ENCODE data around the gene INKA2.

INKA2 gene

GRCh38 chr1:111731956-111732355 lies 7.2 kb downstream of the INKA2 start:
- no peak for DNase-seq

- DNase-seq: no peak
Measured at GRCh38 chr1:111730706-111731105, 8.5 kb downstream of the INKA2 start.

- DNase-seq: no peak
Measured at GRCh38 chr1:111729946-111730681, 9.1 kb downstream of the INKA2 start.

GRCh38 chr1:111729271-111729921 lies 9.8 kb downstream of the INKA2 start:
- DNase-seq: no peak

- no peak for DNase-seq
Measured at GRCh38 chr1:111727056-111727455, 12.1 kb downstream of the INKA2 start.

GRCh38 chr1:111725192-111725591 lies 14.0 kb downstream of the INKA2 start:
- DNase-seq: no peak

- DNase-seq: no peak
Measured at GRCh38 chr1:111723871-111724270, 15.3 kb downstream of the INKA2 start.

GRCh38 chr1:111723091-111723806 lies 15.9 kb downstream of the INKA2 start:
- no peak for DNase-seq

GRCh38 chr1:111720977-111721786 lies 18.0 kb downstream of the INKA2 start:
- DNase-seq: no peak

- DNase-seq: no peak
Measured at GRCh38 chr1:111720274-111720976, 18.8 kb downstream of the INKA2 start.

- DNase-seq: no peak
Measured at GRCh38 chr1:111719674-111720132, 19.5 kb downstream of the INKA2 start.

GRCh38 chr1:111719135-111719534 lies 20.1 kb downstream of the INKA2 start:
- no peak for DNase-seq

GRCh38 chr1:111717450-111717849 lies 21.7 kb downstream of the INKA2 start:
- DNase-seq: no peak

GRCh38 chr1:111716333-111716732 lies 22.9 kb downstream of the INKA2 start:
- no peak for DNase-seq

- no peak for DNase-seq
Measured at GRCh38 chr1:111709986-111710385, 29.2 kb downstream of the INKA2 start.

- no peak for DNase-seq
Measured at GRCh38 chr1:111707906-111708305, 31.3 kb downstream of the INKA2 start.

GRCh38 chr1:111706921-111707320 lies 32.3 kb downstream of the INKA2 start:
- DNase-seq: no peak

- no peak for DNase-seq
Measured at GRCh38 chr1:111705841-111706240, 33.4 kb downstream of the INKA2 start.

- DNase-seq: no peak
Measured at GRCh38 chr1:111704776-111705175, 34.4 kb downstream of the INKA2 start.

- DNase-seq: no peak
Measured at GRCh38 chr1:111704240-111704639, 35.0 kb downstream of the INKA2 start.

GRCh38 chr1:111702504-111703050 lies 36.6 kb downstream of the INKA2 start:
- no peak for DNase-seq

- DNase-seq: no peak
Measured at GRCh38 chr1:111699268-111699667, 39.9 kb downstream of the INKA2 start.

Data from activated naive CD4-positive, alpha-beta T cell (primary cell).